HS-5 (cell line): ENCODE data around the gene SCFD2.
"Not testable (repeated sequence)": the region's sequence is repeated elsewhere in the genome, so short reads cannot be mapped to it uniquely, and the experiment has no call there.

Experiments
- DNase-seq: peaks from one replicate; pipeline ENCODE4 v3.0.0-alpha.2; 2012; ENCODE audit warnings: low read depth

The SCFD2 gene

GRCh38 chr4:53365486-53366300 lies at the start of gene SCFD2:
Gene SCFD2 (minus strand): TSS chr4:53366061.
- peak; percentile 42 for DNase-seq

GRCh38 chr4:53409479-53409878 lies 43.6 kb upstream of the SCFD2 start:
- not testable (repeated sequence) for DNase-seq

- no peak for DNase-seq
These were observed 14.4 kb upstream of the SCFD2 start for GRCh38 chr4:53380221-53380620.

GRCh38 chr4:53378171-53378482 lies 12.3 kb upstream of the SCFD2 start:
- no peak for DNase-seq

- peak; percentile 28 for DNase-seq
These were observed 11.7 kb upstream of the SCFD2 start, which contains the start of gene FIP1L1 for GRCh38 chr4:53377319-53378170. Gene FIP1L1 (plus strand): TSS chr4:53377641. CDS start chr4:53377839, 198 bp downstream.

- no peak for DNase-seq
These were observed 11.0 kb upstream of the SCFD2 start for GRCh38 chr4:53376900-53377299.

GRCh38 chr4:53374777-53375258 lies 9.0 kb upstream of the SCFD2 start:
- DNase-seq, result no peak

- no peak for DNase-seq
These were observed 6.1 kb upstream of the SCFD2 start for GRCh38 chr4:53371843-53372521.

GRCh38 chr4:53371049-53371448 lies 5.2 kb upstream of the SCFD2 start:
- no peak for DNase-seq

GRCh38 chr4:53367721-53368120 lies 1.9 kb upstream of the SCFD2 start:
- no peak for DNase-seq

GRCh38 chr4:53366301-53366716 lies 448 bp upstream of the SCFD2 start:
- no peak for DNase-seq

GRCh38 chr4:53365121-53365485 lies 758 bp downstream of the SCFD2 start:
- DNase-seq, result no peak

- no peak for DNase-seq
These were observed 1.2 kb downstream of the SCFD2 start for GRCh38 chr4:53364624-53365023.

GRCh38 chr4:53362093-53362492 lies 3.8 kb downstream of the SCFD2 start:
- DNase-seq, result no peak

GRCh38 chr4:53361451-53361850 lies 4.4 kb downstream of the SCFD2 start:
- no peak for DNase-seq

- no peak for DNase-seq
These were observed 9.8 kb downstream of the SCFD2 start for GRCh38 chr4:53355930-53356521.

GRCh38 chr4:53354012-53354722 lies 11.7 kb downstream of the SCFD2 start:
- no peak for DNase-seq

GRCh38 chr4:53349091-53349491 lies 16.8 kb downstream of the SCFD2 start:
- no peak for DNase-seq

- DNase-seq, result no peak
These were observed 17.8 kb downstream of the SCFD2 start for GRCh38 chr4:53348046-53348445.

GRCh38 chr4:53346920-53347852 lies 18.7 kb downstream of the SCFD2 start:
- no peak for DNase-seq
